ENCODE results near the gene PBX4.
"Not testable (repeated sequence)": the region's sequence is repeated elsewhere in the genome, so short reads cannot be mapped to it uniquely, and the experiment has no call there.

PBX4 gene

DNA sequence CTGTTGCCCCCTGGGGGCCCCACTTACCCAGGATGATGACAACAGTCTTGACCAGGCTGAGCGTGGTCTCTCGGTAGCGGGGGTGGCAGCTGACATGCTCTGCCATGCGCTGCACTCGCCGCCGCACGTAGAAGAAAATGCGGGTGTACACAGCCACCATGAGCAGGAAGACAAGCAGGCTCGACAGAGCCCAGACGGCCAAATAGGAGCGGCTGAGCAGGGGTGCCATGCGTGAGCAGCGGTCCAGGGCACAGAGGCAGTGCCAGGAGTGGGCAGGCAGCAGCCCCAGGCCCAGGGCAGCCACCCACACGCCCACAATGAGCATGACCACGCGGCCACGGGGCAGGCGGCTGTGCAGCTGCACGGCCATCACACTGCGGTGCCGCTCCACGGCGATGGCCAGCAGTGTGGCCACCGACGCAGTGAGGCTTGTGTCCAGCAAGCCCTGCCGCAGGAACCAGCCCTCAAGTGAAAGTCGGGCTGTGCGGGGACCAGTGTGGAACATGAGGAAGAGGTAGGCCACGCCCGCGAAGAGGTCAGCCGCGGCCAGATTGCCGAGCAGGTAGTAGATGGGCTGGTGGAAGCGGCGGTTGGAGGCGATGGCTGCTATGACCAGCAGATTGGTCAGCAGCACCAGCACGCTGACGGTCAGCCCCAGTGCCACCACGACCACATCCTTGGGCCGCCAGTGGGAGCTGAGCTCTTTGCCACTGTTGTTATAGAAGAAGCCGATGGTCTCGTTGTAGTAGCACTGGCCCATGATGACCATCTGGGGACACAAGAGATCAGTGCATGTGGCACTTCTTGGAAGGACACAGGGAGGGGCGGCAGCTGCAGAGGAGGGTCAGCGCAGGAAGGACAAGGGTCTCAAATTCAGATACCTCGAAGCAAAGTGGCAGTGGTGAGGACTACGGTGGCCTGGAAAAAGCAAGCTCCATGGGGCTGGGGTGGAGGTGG lies 8.3 kb upstream of the PBX4 start:
- DNase-seq, result no peak

DNA sequence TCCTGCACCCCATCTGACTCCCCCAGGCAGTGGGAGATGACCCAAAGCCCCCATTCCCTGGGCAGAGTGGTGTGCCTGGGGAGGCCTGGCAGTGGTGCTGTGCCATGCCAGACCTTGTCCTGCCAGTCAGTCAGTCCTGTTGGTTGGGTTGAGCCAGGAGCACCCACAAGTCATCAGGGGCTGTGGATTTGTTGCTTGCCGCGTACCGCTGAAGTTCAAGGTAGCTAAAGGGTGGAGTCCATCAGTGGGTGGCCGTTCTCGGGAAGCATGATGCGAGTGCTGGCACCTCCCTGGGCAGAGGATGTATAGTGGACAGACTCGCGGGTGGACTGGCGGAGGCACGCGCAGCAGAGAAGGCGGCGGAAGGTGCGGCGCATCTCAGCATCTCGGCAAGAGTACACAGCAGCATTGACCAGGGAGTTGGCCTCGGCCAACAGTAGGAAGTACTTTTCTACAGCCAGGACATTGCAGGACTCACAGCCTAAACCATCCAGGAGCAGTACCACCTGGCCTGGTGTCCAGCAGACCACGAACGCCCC lies 5.6 kb upstream of the PBX4 start:
- DNase-seq, result no peak

DNA sequence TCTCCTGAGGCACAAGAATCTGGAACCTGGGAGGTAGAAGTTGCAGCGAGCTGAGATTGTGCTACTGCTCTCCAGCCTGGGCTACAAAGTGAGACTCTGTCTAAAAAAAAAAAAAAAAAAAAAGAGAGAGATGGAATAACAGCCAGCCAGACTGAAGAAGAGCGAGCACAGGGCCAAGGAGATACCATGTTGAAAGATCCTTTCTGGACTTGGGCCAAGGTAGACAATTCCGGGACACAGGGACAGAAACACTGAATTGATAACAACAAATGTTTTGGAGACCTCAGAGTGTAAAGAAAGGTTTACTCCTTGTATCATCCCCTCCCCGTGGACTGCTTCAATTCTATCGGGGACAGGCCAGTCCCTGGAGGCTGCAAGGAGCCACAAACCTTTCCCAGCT lies 4.9 kb upstream of the PBX4 start:
- DNase-seq, result no peak

DNA sequence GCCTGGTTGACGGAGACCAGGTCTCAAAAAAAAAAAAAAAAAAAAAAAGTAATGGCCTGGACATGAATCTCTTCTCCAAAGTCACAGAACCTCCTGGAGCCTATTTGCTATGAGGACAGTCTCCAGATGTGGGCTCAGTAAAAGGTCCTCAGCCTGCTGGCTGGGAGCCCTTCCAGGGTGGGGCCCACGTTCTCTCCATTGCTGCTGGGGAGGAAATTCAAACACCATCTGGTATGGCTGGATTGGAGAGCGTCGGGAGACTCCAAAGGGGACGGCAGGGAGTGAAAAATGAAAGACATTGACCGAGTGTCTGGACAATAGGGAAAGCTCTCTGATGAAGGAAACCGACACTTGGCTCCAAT lies 1.3 kb upstream of the PBX4 start:
- DNase-seq, result no peak

DNA sequence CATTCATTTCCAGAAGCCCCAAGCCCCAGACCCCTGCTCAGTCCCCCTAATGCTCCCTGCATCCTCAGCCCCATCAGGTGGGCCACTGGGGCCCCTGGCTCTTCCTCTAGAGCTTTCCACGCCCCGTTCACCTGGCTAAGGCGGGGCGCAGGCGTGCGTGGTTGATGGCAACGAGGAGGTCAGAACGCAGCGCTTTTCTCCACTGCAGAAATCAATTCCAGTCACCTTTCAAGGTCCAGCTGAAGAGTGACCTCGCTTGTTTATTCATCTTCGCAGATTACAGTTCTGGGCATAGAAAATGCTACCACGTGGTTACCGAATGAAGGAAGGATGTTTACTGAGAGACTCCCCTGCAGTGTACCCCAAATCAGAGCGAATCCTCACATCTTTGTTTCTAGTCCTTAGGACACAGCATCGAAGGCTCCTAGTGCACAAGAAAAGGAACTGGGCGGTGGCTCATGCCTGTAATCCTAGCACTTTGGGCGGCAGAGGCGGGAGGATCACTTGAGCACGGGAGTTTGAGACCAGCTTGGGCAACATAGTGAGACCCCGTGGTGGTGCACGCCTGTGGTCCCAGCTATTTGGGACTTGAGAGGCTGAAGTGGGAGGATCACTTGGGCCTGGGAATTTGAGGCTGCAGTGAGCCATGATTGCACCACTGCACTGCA lies 828 bp upstream of the PBX4 start:
- no peak for DNase-seq

DNA sequence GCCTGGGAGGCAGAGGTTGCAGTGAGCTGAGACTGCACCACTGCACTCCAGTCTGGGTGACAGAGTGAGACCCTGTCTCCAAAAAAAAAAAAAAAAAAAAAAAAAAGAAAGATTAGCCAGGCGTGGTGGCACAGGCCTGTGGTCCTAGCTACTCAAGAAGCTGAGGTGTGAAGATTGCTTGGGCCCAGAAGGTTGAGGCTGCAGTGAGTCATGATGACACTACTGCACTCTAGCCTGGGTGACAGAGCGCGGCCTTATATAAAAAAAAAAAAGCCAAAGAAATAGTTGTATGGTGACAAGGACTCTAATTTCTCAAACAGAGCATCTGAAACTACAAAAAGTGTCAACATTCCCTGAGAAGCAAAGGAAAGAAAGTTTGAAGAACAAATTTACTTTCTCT lies 3.4 kb downstream of the PBX4 start:
- peak; percentile 34 to 44 for DNase-seq

DNA sequence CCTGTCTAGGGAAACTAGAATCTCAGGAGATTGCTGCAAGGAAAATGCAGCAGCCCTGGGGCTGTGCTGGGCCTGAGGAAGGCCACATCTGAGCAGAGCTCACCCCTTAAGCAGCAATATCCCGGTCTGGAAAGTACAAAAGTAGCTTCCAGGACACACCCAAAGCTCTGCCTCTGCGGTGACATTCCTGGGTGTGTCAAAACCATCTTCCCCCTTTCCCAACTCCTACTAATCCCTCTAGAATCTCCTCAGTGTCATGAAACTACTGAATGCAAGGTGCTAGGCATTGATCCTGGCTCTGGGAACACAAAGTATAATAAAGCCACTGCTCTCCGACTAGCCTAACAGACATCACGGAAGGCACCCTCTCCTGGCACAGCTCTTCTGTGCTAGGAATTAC lies 5.0 kb downstream of the PBX4 start:
- no peak for DNase-seq

DNA sequence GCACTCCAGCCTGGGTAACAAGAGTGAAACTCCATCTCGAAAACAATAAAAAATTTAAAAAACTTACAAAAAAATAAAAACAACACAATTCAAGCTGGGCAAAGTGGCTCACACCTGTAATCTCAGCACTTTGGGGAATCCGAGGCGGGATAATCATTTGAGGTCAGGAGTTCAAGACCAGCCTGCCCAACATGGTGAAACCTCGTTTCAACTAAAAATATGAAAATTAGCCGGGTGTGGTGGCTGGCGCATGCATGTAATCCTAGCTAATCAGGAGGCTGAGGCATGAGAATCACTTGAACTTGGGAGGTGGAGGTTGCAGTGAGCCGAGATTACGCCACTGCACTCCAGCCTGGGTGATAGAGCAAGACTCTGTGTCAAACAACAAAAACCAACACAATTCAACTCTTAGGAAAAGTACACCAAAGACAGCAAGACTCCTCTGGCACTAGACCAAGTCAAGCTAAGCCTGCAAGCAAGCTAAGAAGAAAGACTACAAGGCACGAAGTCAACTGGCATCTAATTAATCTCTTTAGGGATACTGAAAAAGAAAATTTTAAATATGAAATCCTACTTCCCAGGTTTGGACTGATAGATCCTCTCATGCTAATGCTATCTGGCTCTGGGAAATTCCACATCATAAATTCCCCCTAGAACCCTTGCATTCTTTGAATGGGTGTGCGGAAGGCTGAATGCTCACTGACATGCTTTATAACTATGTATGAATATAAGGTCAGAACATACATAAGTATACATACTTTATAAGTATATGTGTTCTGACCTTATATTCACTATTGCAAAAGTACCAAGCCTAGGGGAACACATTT lies 7.9 kb downstream of the PBX4 start:
- DNase-seq, result no peak

DNA sequence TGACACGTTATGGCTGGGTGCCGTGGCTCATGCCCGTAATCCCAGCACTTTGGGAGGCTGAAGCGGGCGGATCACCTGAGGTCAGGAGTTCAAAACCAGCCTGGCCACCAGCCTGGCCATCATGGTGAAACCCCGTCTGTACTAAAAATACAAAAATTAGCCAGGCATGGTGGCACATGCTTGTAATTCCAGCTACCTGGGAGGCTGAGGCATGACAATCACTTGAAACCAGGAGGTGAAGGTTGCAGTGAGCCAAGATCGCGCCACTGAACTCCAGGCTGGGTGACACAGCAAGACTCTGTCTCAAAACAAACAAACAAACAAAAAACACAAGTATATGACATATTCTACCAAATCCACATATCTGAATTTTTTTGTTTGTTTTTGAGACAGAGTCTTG lies 11.8 kb downstream of the PBX4 start:
- DNase-seq, result not testable (repeated sequence)

DNA sequence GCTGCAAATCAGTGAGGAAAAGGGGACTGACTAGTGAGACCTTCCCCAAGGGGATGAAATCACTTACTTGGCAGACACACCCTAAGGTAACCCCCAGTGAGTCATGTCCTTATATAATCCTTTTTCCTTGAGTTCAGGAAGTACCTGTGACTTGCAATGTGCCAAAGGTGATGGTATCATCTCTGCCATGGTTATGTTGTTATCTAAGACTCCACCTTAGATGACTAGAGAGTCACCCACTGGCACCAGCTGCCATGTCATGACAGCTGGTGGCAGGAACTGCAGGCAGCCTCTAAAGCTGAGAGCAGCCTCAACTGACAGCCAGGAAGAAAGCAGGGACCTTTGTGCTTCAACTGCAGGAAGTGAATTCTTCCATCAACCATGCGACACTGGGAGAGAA lies 12.5 kb downstream of the PBX4 start:
- DNase-seq, result no peak

DNA sequence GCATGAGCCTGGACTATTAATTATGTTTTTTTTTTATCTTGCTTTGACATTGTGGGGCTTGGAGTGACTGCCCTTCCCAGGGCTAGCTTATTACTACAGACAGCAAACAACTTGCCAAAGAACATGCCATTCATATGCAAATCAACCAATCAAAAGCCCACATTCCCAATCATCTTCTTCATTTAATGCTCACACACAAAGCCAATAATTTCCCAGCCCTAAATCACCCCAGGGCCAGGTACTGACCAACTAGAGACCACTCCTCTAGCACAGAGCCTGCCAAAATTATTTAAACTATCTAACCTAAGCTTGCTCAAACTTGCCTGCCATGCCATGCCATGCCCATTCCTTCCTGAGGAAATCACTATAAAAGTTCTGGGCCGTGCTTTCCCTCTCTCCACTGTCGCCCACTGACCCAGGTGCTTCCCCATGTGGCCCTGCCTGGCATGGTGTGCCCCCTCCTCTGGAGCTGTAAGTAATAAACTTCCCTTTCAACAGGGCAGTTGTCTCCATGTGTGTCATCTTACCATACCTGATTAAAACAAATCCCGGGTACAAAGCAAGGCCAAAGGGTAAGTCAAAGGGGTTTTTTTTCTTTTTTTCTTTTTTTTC lies 15.7 kb downstream of the PBX4 start:
- DNase-seq, result no peak

DNA sequence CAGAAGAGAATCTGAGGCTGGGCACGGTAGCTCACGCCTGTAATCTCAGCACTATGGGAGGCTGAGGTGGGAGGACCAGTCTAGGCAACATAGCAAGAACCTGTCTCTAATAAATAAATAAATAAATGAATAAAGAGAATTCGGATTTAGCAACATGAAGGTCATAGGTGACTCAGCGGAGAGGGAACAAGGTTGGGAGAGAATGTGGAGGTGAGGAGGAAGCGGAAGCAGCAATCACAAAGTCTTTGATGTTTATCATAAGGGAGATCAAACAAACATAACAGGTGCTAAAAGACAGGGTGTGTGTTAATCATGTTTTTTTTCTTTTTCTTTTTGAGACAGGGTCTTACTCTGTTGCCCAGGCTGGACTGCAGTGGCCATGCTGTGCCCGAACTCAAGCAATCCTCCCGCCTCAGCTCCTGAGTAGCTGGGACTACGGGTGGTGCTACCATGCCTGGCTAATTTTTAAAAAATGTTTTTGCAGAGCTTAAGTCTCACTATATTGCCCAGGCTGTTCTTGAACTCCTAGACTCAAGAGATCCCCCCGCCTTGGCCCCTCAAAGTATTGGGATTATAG lies 16.3 kb downstream of the PBX4 start:
- no peak for DNase-seq

DNA sequence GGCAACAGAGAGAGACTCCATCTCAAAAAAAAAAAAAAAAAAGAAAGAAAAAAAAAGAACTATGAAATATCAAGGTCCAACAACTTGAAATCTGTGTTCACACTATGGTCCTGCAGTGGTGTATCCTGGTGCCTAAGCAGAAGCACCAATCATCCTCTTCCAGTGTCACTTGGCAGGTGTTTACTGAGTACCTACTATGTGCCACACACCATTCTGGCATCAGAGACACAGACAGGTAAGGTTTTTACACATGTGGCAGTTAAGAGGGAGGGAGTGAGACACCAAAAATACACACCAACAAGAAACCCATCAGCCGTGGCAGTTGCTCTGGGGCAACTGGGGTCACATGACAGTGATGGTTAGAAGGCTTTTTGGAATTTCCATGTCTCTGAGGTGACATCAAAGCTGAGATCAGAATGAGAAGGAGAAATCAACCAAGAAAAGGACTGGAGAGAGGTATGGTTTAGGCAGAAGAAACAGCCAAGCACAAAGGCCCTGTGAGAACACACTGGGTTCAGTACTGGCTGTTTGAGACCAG lies 17.6 kb downstream of the PBX4 start:
- no peak for DNase-seq

DNA sequence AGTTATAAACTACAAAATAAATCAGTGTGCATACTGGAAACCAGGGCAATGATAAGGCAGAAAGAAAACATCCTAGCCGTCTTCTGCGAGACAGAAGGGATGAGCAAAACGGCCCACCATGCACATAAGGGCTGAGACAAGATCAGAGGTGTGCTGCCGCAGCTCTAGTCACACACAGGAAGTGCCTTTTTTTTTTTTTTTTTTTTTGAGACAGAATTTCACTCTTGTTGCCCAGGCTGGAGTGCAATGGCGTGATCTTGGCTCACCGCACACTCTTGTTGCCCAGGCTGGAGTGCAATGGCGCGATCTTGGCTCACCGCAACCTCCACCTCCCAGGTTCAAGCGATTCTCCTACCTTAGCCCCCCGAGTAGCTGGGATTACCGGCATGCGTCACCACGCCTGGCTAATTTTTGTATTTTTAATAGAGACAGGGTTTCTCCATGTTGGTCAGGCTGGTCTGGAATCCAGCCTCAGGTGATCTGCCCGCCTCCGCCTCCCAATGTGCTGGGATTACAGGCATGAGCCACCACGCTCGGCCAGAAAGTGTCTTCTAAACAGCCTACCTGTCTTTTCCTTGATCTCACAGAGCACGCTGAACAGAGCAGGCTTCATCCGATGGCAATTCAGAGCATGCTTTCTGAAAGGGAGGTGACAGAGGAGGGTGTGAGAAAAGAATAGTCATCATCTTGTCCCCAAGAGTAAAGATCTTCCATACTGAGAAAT lies 19.6 kb downstream of the PBX4 start:
- DNase-seq, result peak; percentile 52 to 58

DNA sequence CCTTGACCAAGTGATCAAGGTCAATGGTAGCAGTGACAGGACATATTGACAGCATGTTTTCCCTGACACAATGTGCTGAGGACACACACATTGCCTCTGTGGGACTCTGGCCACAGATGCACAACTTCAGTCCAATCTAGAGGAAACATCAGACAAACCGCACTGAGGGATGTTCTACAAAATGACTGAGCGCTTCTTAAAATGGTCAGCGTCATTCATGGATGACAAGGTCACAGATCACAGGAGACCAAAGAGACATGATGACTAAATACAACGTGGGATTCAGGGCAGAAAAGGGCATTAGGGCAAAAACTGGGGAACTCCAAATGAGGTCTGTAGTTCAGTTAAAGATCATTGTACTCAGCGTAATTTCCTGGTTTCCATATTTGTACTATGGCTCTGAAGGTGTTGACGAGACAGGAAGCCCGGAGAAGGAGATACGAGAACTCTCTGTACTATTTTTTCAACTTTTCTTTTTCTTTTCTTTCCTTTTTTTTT lies 20.6 kb downstream of the PBX4 start:
- DNase-seq, result peak; percentile 43 to 59

DNA sequence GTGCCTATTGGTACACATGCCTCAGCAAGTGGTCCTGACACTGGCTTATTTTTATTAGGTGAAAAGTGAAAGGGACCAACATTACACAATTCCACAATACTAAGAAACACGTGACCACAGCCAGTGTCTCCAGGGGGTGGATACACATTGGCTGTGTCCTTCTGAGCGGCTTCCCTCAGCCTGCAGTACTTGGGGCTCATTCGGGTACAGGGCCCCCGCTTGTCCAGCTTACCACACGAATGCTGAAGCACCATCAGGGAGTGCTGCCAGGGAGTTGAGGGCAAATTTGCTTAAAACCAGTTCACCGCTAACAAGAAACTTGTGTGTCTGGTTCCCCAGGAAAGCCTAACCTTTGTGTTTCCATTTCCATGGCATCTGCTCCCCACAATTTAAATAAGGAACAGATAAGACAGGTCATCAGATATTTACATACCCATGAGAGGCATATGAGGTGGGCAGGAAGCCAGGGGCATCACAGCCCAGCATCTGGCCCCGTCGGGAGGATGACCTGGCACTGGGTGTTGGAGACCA lies 23.3 kb downstream of the PBX4 start:
- DNase-seq, result no peak

DNA sequence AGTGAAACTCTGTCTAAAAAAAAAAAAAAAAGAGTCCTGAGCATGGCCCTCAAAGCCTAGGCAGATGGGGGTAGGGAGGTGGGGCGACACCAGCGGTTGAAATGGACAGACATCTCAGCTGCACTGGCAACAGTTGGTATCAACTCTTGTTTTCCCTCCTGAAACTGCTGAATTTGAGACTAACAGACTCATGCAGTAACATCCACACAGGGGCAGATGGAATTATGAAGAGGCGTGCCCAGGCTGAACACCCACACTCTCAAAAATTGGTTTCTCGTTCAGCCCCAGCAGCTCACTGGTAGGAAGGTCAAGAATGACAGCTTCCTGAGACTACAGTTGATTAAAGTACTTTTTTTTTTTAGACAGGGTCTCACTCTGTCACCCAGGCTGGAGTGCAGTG lies 24.1 kb downstream of the PBX4 start:
- no peak for DNase-seq

DNA sequence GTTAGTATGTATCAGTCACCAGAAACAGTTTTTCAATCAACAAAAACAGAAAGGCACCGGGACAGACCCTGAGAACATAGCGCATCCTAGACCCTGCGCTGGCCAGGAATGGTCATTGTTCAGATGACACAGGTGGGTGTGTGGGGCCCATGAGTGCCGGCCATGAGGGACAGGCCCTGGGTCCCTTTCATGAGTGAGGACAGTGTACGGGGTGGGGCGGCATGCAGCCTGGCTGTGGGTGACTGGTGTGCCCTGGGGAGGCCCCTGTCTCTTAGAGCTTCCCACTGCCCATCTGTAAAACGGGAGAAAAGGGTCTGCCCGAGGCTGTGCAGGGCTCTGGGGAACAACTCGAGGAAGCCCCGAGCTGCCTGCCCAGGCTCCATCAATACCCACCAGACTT lies 25.8 kb downstream of the PBX4 start:
- no peak for DNase-seq

DNA sequence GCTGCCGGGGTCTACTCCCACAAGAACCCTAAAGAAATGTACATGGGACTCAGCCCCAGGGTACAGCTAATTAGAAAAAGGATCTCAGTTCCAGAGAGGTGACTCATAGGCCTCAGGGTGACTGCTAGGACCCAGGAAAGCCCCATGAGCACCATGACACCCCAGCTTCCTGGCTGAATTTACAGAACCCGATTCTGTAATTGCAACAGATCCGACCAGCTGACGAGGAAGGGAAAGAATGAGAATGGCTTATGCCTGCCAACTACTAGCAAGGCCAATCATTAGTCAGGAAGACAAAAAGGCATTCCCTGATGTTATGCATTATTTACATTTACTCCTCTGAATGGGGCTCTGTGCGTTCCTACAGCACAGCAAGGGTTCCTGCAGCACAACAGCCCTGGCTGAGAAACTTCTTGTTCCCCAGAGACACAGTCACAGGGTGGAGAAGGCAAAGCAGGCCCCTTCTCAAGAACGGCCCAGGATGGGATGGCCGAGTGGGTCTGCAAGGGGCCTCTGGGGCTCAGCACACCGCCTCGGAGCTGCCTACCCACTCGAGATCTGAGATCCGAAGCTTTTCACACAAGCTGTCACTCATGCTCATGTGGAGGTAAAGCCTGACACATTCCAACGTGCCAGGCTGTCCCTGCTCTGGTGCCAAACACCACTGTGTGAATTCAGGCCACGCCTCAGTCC lies 27.2 kb downstream of the PBX4 start:
- DNase-seq, result peak; percentile 64 to 70

DNA sequence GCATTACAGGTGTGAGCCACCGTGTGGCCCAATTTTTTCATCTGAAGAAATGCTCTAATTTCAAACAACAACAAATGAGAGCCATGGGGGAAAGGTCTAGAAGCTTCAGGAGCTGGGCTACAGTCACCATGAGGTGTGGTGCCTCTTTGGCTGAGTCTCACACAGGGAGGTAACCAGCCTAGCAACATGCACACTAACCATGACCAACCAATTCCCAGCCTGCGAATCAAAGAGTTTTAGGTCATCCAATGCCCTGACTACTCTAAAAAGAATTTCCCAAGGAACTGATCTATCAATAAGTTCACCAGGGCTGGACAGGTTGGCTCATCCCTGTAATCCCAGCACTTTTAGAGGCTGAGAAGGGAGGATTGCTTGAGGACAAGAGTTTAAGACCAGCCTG lies 29.9 kb downstream of the PBX4 start:
- no peak for DNase-seq

All from stimulated activated CD4-positive, alpha-beta T cell treated with anti-CD3 and anti-CD28 coated beads, Interleukin-2, amount 100 ng/mL, for 24 hours (primary cell).